Tibial nerve (tissue), 4 donors: Measurements from ENCODE around the gene MIOX. TPM values are rescaled to one million over a fixed set of nuclear protein-coding genes. Genes with fewer than 3 reads are reported as not detected.

ENCODE experiments used
- DNase-seq, 2 donors: peaks; one replicate each; pipeline ENCODE4 v3.0.0-alpha.2; 2019; ENCODE audit warnings: low spot score in 2 of 2
- H3K27ac ChIP-seq, 4 donors: fragments of 200-600 bp; sonication (generic) in 3 of 4; one replicate each; pipeline ENCODE4 v1.5.1; 2017 to 2019; ENCODE audit warnings: mild to moderate bottlenecking in 1 of 4
- H3K27me3 ChIP-seq, 2 donors: fragments of 200-600 bp; sonication (generic) in 1 of 2; one replicate each; pipeline versions ENCODE4 v1.5.1 to v1.6.0; 2017 to 2019
- H3K36me3 ChIP-seq, 3 donors: fragments of 200-600 bp; sonication (generic); one replicate each; pipeline ENCODE4 v1.5.1; 2018 to 2019
- H3K4me1 ChIP-seq, 4 donors: fragments of 200-600 bp; sonication (generic) in 3 of 4; one replicate each; pipeline ENCODE4 v1.5.1; 2017 to 2019
- H3K4me3 ChIP-seq, 4 donors: fragments of 200-600 bp; sonication (generic) in 3 of 4; one replicate each; pipeline ENCODE4 v1.5.1; 2017 to 2019; ENCODE audit warnings: mild to moderate bottlenecking in 1 of 4, moderate library complexity in 1 of 4
- H3K9me3 ChIP-seq, 4 donors: fragments of 200-600 bp; sonication (generic) in 3 of 4; one replicate each; pipeline ENCODE4 v1.5.1; 2017 to 2019
- CTCF ChIP-seq, 5 experiments: fragments of 200-600 bp in 3 of 5; fragments of 450-650 bp in 2 of 5; sonication (generic) in 3 of 5; IDR thresholded peaks; one replicate each; pipeline ENCODE4 v1.5.1; 2016 to 2019; ENCODE audit warnings: antibody characterized with exemption in 5 of 5, mild to moderate bottlenecking in 3 of 5, moderate library complexity in 2 of 5
- EP300 ChIP-seq, 2 donors: sonication (generic); formaldehyde crosslinking; IDR thresholded peaks; one replicate each; pipeline ENCODE4 v1.6.1; 2017; ENCODE audit warnings: antibody characterized with exemption in 2 of 2, mild to moderate bottlenecking in 1 of 2
- POLR2A ChIP-seq, 2 donors: fragments of 450-650 bp; IDR thresholded peaks; one replicate each; pipeline ENCODE4 v1.6.1; 2017; ENCODE audit warnings: antibody characterized with exemption in 2 of 2, mild to moderate bottlenecking in 2 of 2, moderate library complexity in 2 of 2
- WGBS, 2 donors: methylation state at CpG; one replicate each; pipeline ENCODE4 v1.1.5; 2018; 5-methylcytosine and 5-hydroxymethylcytosine counted together
- total RNA-seq, 4 donors: library from RNA; depleted of rRNA; stranded (reverse); fragments of >200 nt; gene quantifications; one replicate each; pipeline ENCODE4 v1.1.0, GENCODE V29; 2016

The MIOX gene
- total RNA-seq, 4 donors from 2014 or later = not detected

- no peaks in the 10 kb centered on the region for H3K27me3 ChIP-seq
- no peak overlapping the region for H3K4me3 ChIP-seq
- H3K4me1 ChIP-seq = peaks cover 0 to 29% (median 13%) of the 10 kb centered on the region in 4 donors
- TF ChIP-seq POLR2A (IDR thresholded peaks at IDR 0.05) (no peak), CTCF (IDR thresholded peaks at IDR 0.05) (no peak), EP300 (IDR thresholded peaks at IDR 0.05) (no peak)
- WGBS, 2 donors = 62 to 65% methylated on average over 23 to 25 of the region's 28 CpGs
- DNase-seq = no peak
- H3K27ac ChIP-seq = peak overlapping the region in 3 of 4 donors; percentile 13 to 65 (median 20)
- no peaks in the 10 kb centered on the region for H3K9me3 ChIP-seq
- peaks cover 0 to 92% (median 22%) of the 10 kb centered on the region in 3 donors for H3K36me3 ChIP-seq
These were observed 42.6 kb upstream of the MIOX start for GRCh38 chr22:50443801-50444625.

- TF ChIP-seq EP300 (IDR thresholded peaks at IDR 0.05) (no peak), CTCF (IDR thresholded peaks at IDR 0.05) (no peak), POLR2A (IDR thresholded peaks at IDR 0.05) (no peak)
- Histone ChIP-seq H3K9me3 (no peaks in the 10 kb centered on the region), H3K4me1 (peaks cover 0 to 29% (median 13%) of the 10 kb centered on the region in 4 donors), H3K27me3 (no peaks in the 10 kb centered on the region), H3K27ac (peak overlapping the region in 3 of 4 donors; percentile 11 to 75 (median 65)), H3K4me3 (no peak overlapping the region), H3K36me3 (peaks cover 0 to 91% (median 22%) of the 10 kb centered on the region in 3 donors)
- peak in 1 of 2 donors; percentile 40 for DNase-seq
- 54 to 76% methylated on average over 5 of the region's 5 CpGs for WGBS, 2 donors
These were observed 42.0 kb upstream of the MIOX start for GRCh38 chr22:50444663-50445062.

- H3K27ac ChIP-seq = peak overlapping the region in 3 of 4 donors; percentile 11 to 75 (median 65)
- peaks cover 0 to 91% (median 24%) of the 10 kb centered on the region in 3 donors for H3K36me3 ChIP-seq
These were observed 41.4 kb upstream of the MIOX start for GRCh38 chr22:50445071-50445879.

GRCh38 chr22:50445880-50446707, 40.6 kb upstream of the MIOX start:
- peak overlapping the region in 3 of 4 donors; percentile 11 to 75 (median 65) for H3K27ac ChIP-seq
- H3K9me3 ChIP-seq = no peaks in the 10 kb centered on the region
- 66 to 78% methylated on average over 13 to 17 of the region's 17 CpGs for WGBS, 2 donors
- TF ChIP-seq CTCF (IDR thresholded peaks at IDR 0.05) = no peak
- no peak for TF ChIP-seq POLR2A (IDR thresholded peaks at IDR 0.05)
- no peak for TF ChIP-seq EP300 (IDR thresholded peaks at IDR 0.05)
- H3K4me3 ChIP-seq = no peak overlapping the region
- peaks cover 0 to 29% (median 13%) of the 10 kb centered on the region in 4 donors for H3K4me1 ChIP-seq
- H3K27me3 ChIP-seq = no peaks in the 10 kb centered on the region
- DNase-seq = no peak
- peaks cover 0 to 91% (median 28%) of the 10 kb centered on the region in 3 donors for H3K36me3 ChIP-seq

More at GRCh38 chr22:50445071-50445879, 41.4 kb upstream of the MIOX start:
- no peak for DNase-seq
- no peaks in the 10 kb centered on the region for H3K9me3 ChIP-seq
- no peak for TF ChIP-seq CTCF (IDR thresholded peaks at IDR 0.05)
- TF ChIP-seq POLR2A (IDR thresholded peaks at IDR 0.05) = no peak
- TF ChIP-seq EP300 (IDR thresholded peaks at IDR 0.05) = no peak
- 51 to 67% methylated on average over 28 to 30 of the region's 30 CpGs for WGBS, 2 donors
- H3K4me3 ChIP-seq = no peak overlapping the region
- peaks cover 0 to 29% (median 13%) of the 10 kb centered on the region in 4 donors for H3K4me1 ChIP-seq
- no peaks in the 10 kb centered on the region for H3K27me3 ChIP-seq
